GM12865 (cell line): ENCODE results near the gene ODAD2.

Experiments used
- DNase-seq: peaks from one replicate; pipeline ENCODE4 v3.0.0; 2010; ENCODE audit warnings: low read depth
- H3K4me3 ChIP-seq: 2 replicates; pipeline ENCODE4 v1.5.1; 2011; ENCODE audit warnings: mild to moderate bottlenecking, low read depth, low read length, control low read depth
- CTCF ChIP-seq: IDR thresholded peaks from 2 replicates; pipeline ENCODE4 v1.5.1; 2011; ENCODE audit warnings: low read length, control low read depth, low read depth, inconsistent platforms; ENCODE audit not compliant: insufficient read depth; ENCODE audit errors: missing control alignments

Gene ODAD2

GRCh38 chr10:27783660-27784059 lies 215.2 kb downstream of the ODAD2 start:
- no peak overlapping the region for H3K4me3 ChIP-seq
- peak; percentile 9 for DNase-seq
- TF ChIP-seq CTCF = peak; percentile 13

GRCh38 chr10:27779462-27780015 lies 219.3 kb downstream of the ODAD2 start:
- no peak overlapping the region for H3K4me3 ChIP-seq
- no peak for TF ChIP-seq CTCF
- no peak for DNase-seq

GRCh38 chr10:27774831-27775230 lies 224.0 kb downstream of the ODAD2 start:
- no peak overlapping the region for H3K4me3 ChIP-seq
- no peak for TF ChIP-seq CTCF
- no peak for DNase-seq

GRCh38 chr10:27771231-27771630 lies 227.6 kb downstream of the ODAD2 start:
- peak; percentile 5 for DNase-seq
- TF ChIP-seq CTCF = no peak
- H3K4me3 ChIP-seq = no peak overlapping the region

- TF ChIP-seq CTCF = no peak
- no peak overlapping the region for H3K4me3 ChIP-seq
- no peak for DNase-seq
Measured at GRCh38 chr10:27770181-27770580, 228.7 kb downstream of the ODAD2 start.
